ENCODE data around the gene RBL1.

RBL1 gene

GRCh38 chr20:37114012-37114411 lies 18.2 kb upstream of the RBL1 start:
- in situ Hi-C loops (cut with HindIII; ENCODE audit: low pct_ligation_motif_present, low sequenced_read_pairs) = no loop called here
- DNase-seq = no peak
- Histone ChIP-seq H3K27me3 (replicated peaks) (no peaks in the 10 kb centered on the region), H3K4me3 (ENCODE audit: low read depth, low read length) (no peak overlapping the region), H3K27ac (no peak overlapping the region), H3K36me3 (replicated peaks) (no peaks in the 10 kb centered on the region)
- no peak for TF ChIP-seq CTCF (IDR thresholded peaks at IDR 0.05; ENCODE audit: low read depth, low read length, missing control alignments)

- Histone ChIP-seq H3K4me3 (ENCODE audit: low read depth, low read length) (no peak overlapping the region), H3K27me3 (replicated peaks) (no peaks in the 10 kb centered on the region), H3K36me3 (replicated peaks) (no peaks in the 10 kb centered on the region), H3K27ac (no peak overlapping the region)
- in situ Hi-C loops (cut with HindIII; ENCODE audit: low pct_ligation_motif_present, low sequenced_read_pairs) = no loop called here
- DNase-seq = no peak
- TF ChIP-seq CTCF (IDR thresholded peaks at IDR 0.05; ENCODE audit: low read depth, low read length, missing control alignments) = no peak
Measured at GRCh38 chr20:37111926-37112455, 16.2 kb upstream of the RBL1 start.

- no peaks in the 10 kb centered on the region for H3K36me3 ChIP-seq (replicated peaks)
- DNase-seq = no peak
- no peaks in the 10 kb centered on the region for H3K27me3 ChIP-seq (replicated peaks)
- no peak overlapping the region for H3K4me3 ChIP-seq (ENCODE audit: low read depth, low read length)
- H3K27ac ChIP-seq = no peak overlapping the region
- no peak for TF ChIP-seq CTCF (IDR thresholded peaks at IDR 0.05; ENCODE audit: low read depth, low read length, missing control alignments)
- in situ Hi-C loops (cut with HindIII; ENCODE audit: low pct_ligation_motif_present, low sequenced_read_pairs) = no loop called here
Measured at GRCh38 chr20:37108676-37109075, 12.9 kb upstream of the RBL1 start.

- TF ChIP-seq CTCF (IDR thresholded peaks at IDR 0.05; ENCODE audit: low read depth, low read length, missing control alignments) = no peak
- no peaks in the 10 kb centered on the region for H3K36me3 ChIP-seq (replicated peaks)
- H3K4me3 ChIP-seq (ENCODE audit: low read depth, low read length) = no peak overlapping the region
- no peak overlapping the region for H3K27ac ChIP-seq
- in situ Hi-C loops (cut with HindIII; ENCODE audit: low pct_ligation_motif_present, low sequenced_read_pairs) = no loop called here
- H3K27me3 ChIP-seq (replicated peaks) = no peaks in the 10 kb centered on the region
- DNase-seq = no peak
Measured at GRCh38 chr20:37102571-37102970, 6.8 kb upstream of the RBL1 start.

GRCh38 chr20:37096415-37097041 lies 731 bp upstream of the RBL1 start:
- no peaks in the 10 kb centered on the region for H3K36me3 ChIP-seq (replicated peaks)
- in situ Hi-C loops (cut with HindIII; ENCODE audit: low pct_ligation_motif_present, low sequenced_read_pairs) = no loop called here
- DNase-seq = no peak
- no peaks in the 10 kb centered on the region for H3K27me3 ChIP-seq (replicated peaks)
- H3K27ac ChIP-seq = no peak overlapping the region
- TF ChIP-seq CTCF (IDR thresholded peaks at IDR 0.05; ENCODE audit: low read depth, low read length, missing control alignments) = no peak
- peak overlapping the region; percentile 77 for H3K4me3 ChIP-seq (ENCODE audit: low read depth, low read length)

- no peak for DNase-seq
- H3K27ac ChIP-seq = no peak overlapping the region
- TF ChIP-seq CTCF (IDR thresholded peaks at IDR 0.05; ENCODE audit: low read depth, low read length, missing control alignments) = no peak
Measured at GRCh38 chr20:37095108-37095598, 644 bp downstream of the RBL1 start.

More at GRCh38 chr20:37095108-37095598, 644 bp downstream of the RBL1 start:
- peak overlapping the region; percentile 77 for H3K4me3 ChIP-seq (ENCODE audit: low read depth, low read length)
- H3K36me3 ChIP-seq (replicated peaks) = no peaks in the 10 kb centered on the region
- no peaks in the 10 kb centered on the region for H3K27me3 ChIP-seq (replicated peaks)
- in situ Hi-C loops (cut with HindIII; ENCODE audit: low pct_ligation_motif_present, low sequenced_read_pairs) = no loop called here

All from brain microvascular endothelial cell (primary cell).